H1 (cell line): ENCODE data around the gene LIN54.
"Not testable (repeated sequence)": the region's sequence is repeated elsewhere in the genome, so short reads cannot be mapped to it uniquely, and the experiment has no call there.

Experiments
- CBX5 ChIP-seq: fragments of 300-800, 300-1000 bp; sonication (generic); IDR thresholded peaks from 2 replicates; pipeline ENCODE4 v1.7.1; 2016; ENCODE audit warnings: antibody characterized with exemption, low read length, low read depth
- EGR1 ChIP-seq: IDR thresholded peaks from 2 replicates; pipeline ENCODE4 v1.6.1; 2011; ENCODE audit warnings: low read depth, low read length, borderline replicate concordance
- GABPA ChIP-seq: IDR thresholded peaks from 2 replicates; pipeline ENCODE4 v1.6.1; 2011; ENCODE audit warnings: mild to moderate bottlenecking, low read length, moderate library complexity, borderline replicate concordance; ENCODE audit not compliant: insufficient read depth
- POLR2A ChIP-seq, 2 experiments: IDR thresholded peaks; 1 replicate in 1 of 2; 2 replicates in 1 of 2; pipeline ENCODE4 v1.6.1; 2011; ENCODE audit warnings: low read depth in 2 of 2, low read length in 2 of 2, mild to moderate bottlenecking in 2 of 2; ENCODE audit errors: control extremely low read depth in 1 of 2
- POLR2AphosphoS5 ChIP-seq: IDR thresholded peaks from 2 replicates; pipeline ENCODE4 v1.6.1; 2011; ENCODE audit warnings: low read depth, low read length
- YY1 ChIP-seq: IDR thresholded peaks from 2 replicates; pipeline ENCODE4 v1.6.1; 2011; ENCODE audit warnings: low read depth, mild to moderate bottlenecking, low read length
- TF ChIP-seq, protein P1 (sequence below), 3 experiments: IDR thresholded peaks; 1 replicate in 2 of 3; 2 replicates in 1 of 3; pipeline versions ENCODE4 v1.5.1 to v1.6.1; 2011; ENCODE audit warnings: low read length in 3 of 3, mild to moderate bottlenecking in 3 of 3, inconsistent platforms in 2 of 3, low read depth in 1 of 3, moderate library complexity in 1 of 3; ENCODE audit not compliant: insufficient read depth in 1 of 3; ENCODE audit errors: control extremely low read depth in 1 of 3
- TF ChIP-seq, protein P2 (sequence below): IDR thresholded peaks from 2 replicates; pipeline ENCODE4 v1.6.1; 2011; ENCODE audit warnings: low read length, improper control_type of control experiment

DNA sequence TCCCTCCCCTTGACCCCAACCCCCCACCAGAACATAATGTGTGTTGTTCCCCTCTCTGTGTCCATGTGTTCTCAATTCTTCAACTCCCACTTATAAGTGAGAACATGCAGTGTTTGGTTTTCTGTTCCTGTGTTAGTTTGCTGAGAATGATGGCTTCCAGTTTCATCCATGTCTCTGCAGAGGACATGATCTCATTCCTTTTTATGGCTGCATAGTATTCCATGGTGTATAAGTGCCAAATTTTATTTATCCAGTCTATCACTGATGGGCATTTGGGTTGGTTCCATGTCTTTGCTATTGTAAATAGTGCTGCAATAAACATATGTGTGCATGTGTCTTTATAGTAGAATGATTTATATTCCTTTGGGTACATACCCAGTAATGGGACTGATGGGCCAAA, 23.1 kb downstream of the LIN54 start:
- TF ChIP-seq, protein P1, sequence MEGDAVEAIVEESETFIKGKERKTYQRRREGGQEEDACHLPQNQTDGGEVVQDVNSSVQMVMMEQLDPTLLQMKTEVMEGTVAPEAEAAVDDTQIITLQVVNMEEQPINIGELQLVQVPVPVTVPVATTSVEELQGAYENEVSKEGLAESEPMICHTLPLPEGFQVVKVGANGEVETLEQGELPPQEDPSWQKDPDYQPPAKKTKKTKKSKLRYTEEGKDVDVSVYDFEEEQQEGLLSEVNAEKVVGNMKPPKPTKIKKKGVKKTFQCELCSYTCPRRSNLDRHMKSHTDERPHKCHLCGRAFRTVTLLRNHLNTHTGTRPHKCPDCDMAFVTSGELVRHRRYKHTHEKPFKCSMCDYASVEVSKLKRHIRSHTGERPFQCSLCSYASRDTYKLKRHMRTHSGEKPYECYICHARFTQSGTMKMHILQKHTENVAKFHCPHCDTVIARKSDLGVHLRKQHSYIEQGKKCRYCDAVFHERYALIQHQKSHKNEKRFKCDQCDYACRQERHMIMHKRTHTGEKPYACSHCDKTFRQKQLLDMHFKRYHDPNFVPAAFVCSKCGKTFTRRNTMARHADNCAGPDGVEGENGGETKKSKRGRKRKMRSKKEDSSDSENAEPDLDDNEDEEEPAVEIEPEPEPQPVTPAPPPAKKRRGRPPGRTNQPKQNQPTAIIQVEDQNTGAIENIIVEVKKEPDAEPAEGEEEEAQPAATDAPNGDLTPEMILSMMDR (IDR thresholded peaks at IDR 0.05; ENCODE audit: control extremely low read depth in 1 of 3, insufficient read depth in 1 of 3, low read depth in 1 of 3, low read length in 3 of 3): not testable (repeated sequence)
- not testable (repeated sequence) for TF ChIP-seq POLR2A (IDR thresholded peaks at IDR 0.05; ENCODE audit: control extremely low read depth in 1 of 2, low read depth in 2 of 2, low read length in 2 of 2); CBX5; YY1; POLR2AphosphoS5; GABPA; EGR1
- TF ChIP-seq, protein P2, sequence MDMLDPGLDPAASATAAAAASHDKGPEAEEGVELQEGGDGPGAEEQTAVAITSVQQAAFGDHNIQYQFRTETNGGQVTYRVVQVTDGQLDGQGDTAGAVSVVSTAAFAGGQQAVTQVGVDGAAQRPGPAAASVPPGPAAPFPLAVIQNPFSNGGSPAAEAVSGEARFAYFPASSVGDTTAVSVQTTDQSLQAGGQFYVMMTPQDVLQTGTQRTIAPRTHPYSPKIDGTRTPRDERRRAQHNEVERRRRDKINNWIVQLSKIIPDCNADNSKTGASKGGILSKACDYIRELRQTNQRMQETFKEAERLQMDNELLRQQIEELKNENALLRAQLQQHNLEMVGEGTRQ: not testable (repeated sequence)
